ENCODE results near the gene OSTM1. TPM values are rescaled to one million over a fixed set of nuclear protein-coding genes. Genes with fewer than 3 reads are reported as not detected.

Gene OSTM1, protein sequence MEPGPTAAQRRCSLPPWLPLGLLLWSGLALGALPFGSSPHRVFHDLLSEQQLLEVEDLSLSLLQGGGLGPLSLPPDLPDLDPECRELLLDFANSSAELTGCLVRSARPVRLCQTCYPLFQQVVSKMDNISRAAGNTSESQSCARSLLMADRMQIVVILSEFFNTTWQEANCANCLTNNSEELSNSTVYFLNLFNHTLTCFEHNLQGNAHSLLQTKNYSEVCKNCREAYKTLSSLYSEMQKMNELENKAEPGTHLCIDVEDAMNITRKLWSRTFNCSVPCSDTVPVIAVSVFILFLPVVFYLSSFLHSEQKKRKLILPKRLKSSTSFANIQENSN
- total RNA-seq (2013; cell fraction: nucleolus; rRNA removed): 14.2 and 21.6 TPM in 2 replicates
- total RNA-seq (2014; rRNA removed): 6.3 and 6.4 TPM in 2 replicates
- 5.4 and 7.6 TPM in 2 replicates for total RNA-seq (2014; rRNA removed; fragmentation: Illumina TruSeq; extraction: Trizol)
- total RNA-seq (2021): 10.6 and 13.9 TPM in 2 replicates
- polyA plus RNA-seq (2011; ENCODE audit: low read depth): 3.7 TPM
- 17.1 and 28.7 TPM in 2 replicates for polyA plus RNA-seq (2011; rRNA removed)
- polyA plus RNA-seq (2011; cell fraction: cytosol; rRNA removed): 5.0 and 5.7 TPM in 2 replicates
- 4.3 and 6.0 TPM in 2 replicates for polyA plus RNA-seq (2011; cell fraction: nucleus; rRNA removed)
- polyA plus RNA-seq (2012): 2.7 and 4.4 TPM in 2 replicates
- polyA plus RNA-seq (2014; fragmentation: Illumina TruSeq; extraction: Trizol): 5.2 and 8.7 TPM in 2 replicates
- polyA plus RNA-seq (2014; fragmentation: Nextera tagmentation; extraction: Ambion mirVana): 1 to 10 TPM; 3.1 to 4.7 TPM
- 3.0 and 6.7 TPM in 2 replicates for polyA plus RNA-seq (2014; rRNA removed)
- polyA plus RNA-seq (2016; fragmentation: Nextera tagmentation; extraction: Ambion mirVana): 1 to 10 TPM; 6.4 to 8.6 TPM
- polyA minus RNA-seq (2011; rRNA and poly(A)+ RNA removed): 4.4 and 13.3 TPM in 2 replicates
- polyA minus RNA-seq (2011; cell fraction: cytosol; rRNA and poly(A)+ RNA removed): 4.6 and 11.9 TPM in 2 replicates
- 7.4 and 14.3 TPM in 2 replicates for polyA minus RNA-seq (2011; cell fraction: nucleus; rRNA and poly(A)+ RNA removed)
- Bru-seq, nascent RNA: percentile 54 among the genes with signal in this experiment
- BruChase-seq, experiment 1, labeled RNA remaining after a 6-hour chase: percentile 59 among the genes with signal in this experiment
- percentile 56 among the genes with signal in this experiment for BruChase-seq, experiment 2, labeled RNA remaining after a 2-hour chase
- long read RNA-seq, experiment 1, full-length matches to known transcripts: 5 of 7 reads
- long read RNA-seq, experiment 1, partial matches to known transcripts: 0 of 7 reads
- long read RNA-seq, experiment 1, other reads (novel, unspliced or antisense): 2 of 7 reads
- long read RNA-seq, experiment 2, full-length matches to known transcripts: 5 of 5 reads
- long read RNA-seq, experiment 2, partial matches to known transcripts: 0 of 5 reads
- long read RNA-seq, experiment 2, other reads (novel, unspliced or antisense): 0 of 5 reads

DNA sequence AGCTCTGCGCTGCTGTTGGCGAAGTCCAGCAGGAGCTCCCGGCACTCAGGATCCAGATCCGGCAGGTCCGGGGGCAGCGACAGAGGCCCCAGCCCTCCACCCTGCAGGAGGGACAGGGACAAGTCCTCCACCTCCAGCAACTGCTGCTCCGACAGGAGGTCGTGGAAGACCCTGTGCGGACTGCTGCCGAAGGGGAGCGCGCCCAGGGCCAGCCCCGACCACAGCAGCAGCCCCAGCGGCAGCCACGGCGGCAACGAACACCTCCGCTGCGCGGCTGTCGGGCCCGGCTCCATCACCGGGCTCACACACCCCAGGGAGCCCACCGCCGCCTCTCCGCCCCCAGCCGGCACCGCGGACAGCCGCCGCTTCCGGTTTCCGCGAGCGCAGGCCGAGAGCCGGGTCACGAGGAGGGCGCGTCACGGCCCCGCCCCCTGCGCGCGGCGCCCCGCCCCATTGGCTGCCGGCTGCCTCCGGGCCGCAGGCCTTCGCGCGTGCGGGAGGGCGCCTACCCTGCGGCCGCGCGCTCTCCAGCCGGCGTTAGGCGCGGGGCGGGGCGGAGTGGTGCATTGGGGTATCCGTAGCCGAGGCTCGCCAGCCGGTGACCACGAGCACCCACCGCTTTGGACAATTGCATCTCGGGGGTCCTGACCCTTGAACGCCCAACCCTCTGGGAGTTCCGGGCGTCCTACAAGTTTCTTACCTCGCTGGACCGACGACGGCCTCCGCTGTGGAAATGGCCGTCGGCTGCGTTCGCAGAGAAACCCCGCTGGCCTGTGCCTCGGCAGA, at the start of gene OSTM1:
Gene OSTM1, minus strand, starts transcription at position 383 of the 786 bp plus-strand sequence. Its CDS starts 90 bp downstream, at position 293.
- Histone ChIP-seq H3K9me3 (replicated peaks; ENCODE audit: control insufficient read depth, insufficient read depth, low read length) (no peaks in the 10 kb centered on the region), H3K79me2 (ENCODE audit: control insufficient read depth, insufficient read depth, low read length) (peaks cover 4% of the 10 kb centered on the region), H2AFZ (ENCODE audit: control insufficient read depth, low read depth, low read length) (peak within 1 kb of the TSS; percentile 98), H3K27ac (ENCODE audit: control insufficient read depth, insufficient read depth) (peak within 1 kb of the TSS; percentile 53; the same call in 1 of the 2 replicates), H3K4me3 (peak within 1 kb of the TSS; percentile 93), H4K20me1 (ENCODE audit: control insufficient read depth, insufficient read depth) (no peaks in the 10 kb centered on the region), H3K27me3 (replicated peaks in 1 of 2; ENCODE audit: control insufficient read depth in 2 of 2, insufficient read depth in 2 of 2, low read length in 1 of 2) (no peaks in the 10 kb centered on the region), H3K36me3 (ENCODE audit: control insufficient read depth in 2 of 2, insufficient read depth in 2 of 2, low read length in 1 of 2) (no peaks in the 10 kb centered on the region), H3K4me2 (ENCODE audit: control insufficient read depth, insufficient read depth) (peak within 1 kb of the TSS; percentile 90), H3K9ac (ENCODE audit: control insufficient read depth, insufficient read depth, low read length) (peak within 1 kb of the TSS; percentile 78), H3K4me1 (ENCODE audit: control insufficient read depth, insufficient read depth, low read length) (peaks cover 3% of the 10 kb centered on the region)
- under 1% methylated on average over 77 of the region's 86 CpGs for WGBS (ENCODE audit: insufficient coverage, insufficient replicate concordance, low lambda C conversion rate, missing lambda C conversion rate)
- POLR2A ChIA-PET: interaction anchor here (0.7 kb wide), 1 partner anchor 17 kb away, joined by 4 read pairs; no protein-coding TSS in a partner anchor
- DNase-seq (ENCODE audit: low read depth, low spot score) (peak; percentile 36), ATAC-seq (peak; percentile 99), FAIRE-seq (no peak)
- intact Hi-C loops (cut with micrococcal nuclease; ENCODE audit: unreplicated experiment) (no loop called here), in situ Hi-C loops (cut with MboI) (no loop called here)
- RAD21 ChIA-PET (ENCODE audit: unreplicated experiment): no interaction called here
- SMC1A ChIA-PET (ENCODE audit: uncharacterized antibody, unreplicated experiment): no interaction called here
- CTCF ChIA-PET: interaction anchor here (1.5 kb wide), 1 partner anchor 10 kb away, joined by 3 read pairs; no protein-coding TSS in a partner anchor
- BruUV-seq (replicated peaks): TSS peak; percentile 96
- TF ChIP-seq CEBPB (IDR thresholded peaks at IDR 0.05; ENCODE audit: borderline replicate concordance in 1 of 2, low read depth in 2 of 2, low read length in 2 of 2): no peak
- 0 out of 2 replicates have a peak, but pooled peaks have one; percentile 84 for TF ChIP-seq RB1 (IDR thresholded peaks at IDR 0.05; ENCODE audit: borderline replicate concordance)
- TF ChIP-seq TCF12 (IDR thresholded peaks at IDR 0.05; ENCODE audit: low read depth, low read length): 0 out of 2 replicates have a peak, but pooled peaks have one; percentile 26
- peak; percentile 81 for TF ChIP-seq IKZF1 (conservative IDR thresholded peaks at IDR 0.05)
- TF ChIP-seq ESRRA (IDR thresholded peaks at IDR 0.05; ENCODE audit: low read length): no peak
- no peak for TF ChIP-seq NFIC (IDR thresholded peaks at IDR 0.05; ENCODE audit: low read depth, low read length)
- TF ChIP-seq MYB (IDR thresholded peaks at IDR 0.05; ENCODE audit: borderline replicate concordance, low read depth, low read length): no peak
- 0 out of 2 replicates have a peak, but pooled peaks have one; percentile 51 for TF ChIP-seq RCOR1 (conservative IDR thresholded peaks at IDR 0.05; ENCODE audit: low read depth, low read length)
- 0 out of 2 replicates have a peak, but pooled peaks have one; percentile 13 for TF ChIP-seq RFX5 (IDR thresholded peaks at IDR 0.05; ENCODE audit: low read depth, low read length)
- TF ChIP-seq CREB1 (IDR thresholded peaks at IDR 0.05; ENCODE audit: low read depth): peak; percentile 82; the same call in 1 of the 2 replicates
- TF ChIP-seq, protein P1, sequence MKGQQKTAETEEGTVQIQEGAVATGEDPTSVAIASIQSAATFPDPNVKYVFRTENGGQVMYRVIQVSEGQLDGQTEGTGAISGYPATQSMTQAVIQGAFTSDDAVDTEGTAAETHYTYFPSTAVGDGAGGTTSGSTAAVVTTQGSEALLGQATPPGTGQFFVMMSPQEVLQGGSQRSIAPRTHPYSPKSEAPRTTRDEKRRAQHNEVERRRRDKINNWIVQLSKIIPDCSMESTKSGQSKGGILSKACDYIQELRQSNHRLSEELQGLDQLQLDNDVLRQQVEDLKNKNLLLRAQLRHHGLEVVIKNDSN (IDR thresholded peaks at IDR 0.05; ENCODE audit: borderline replicate concordance, extremely low read length, insufficient read depth, low read depth, low read length): peak; percentile 91
- TF ChIP-seq, protein P2, sequence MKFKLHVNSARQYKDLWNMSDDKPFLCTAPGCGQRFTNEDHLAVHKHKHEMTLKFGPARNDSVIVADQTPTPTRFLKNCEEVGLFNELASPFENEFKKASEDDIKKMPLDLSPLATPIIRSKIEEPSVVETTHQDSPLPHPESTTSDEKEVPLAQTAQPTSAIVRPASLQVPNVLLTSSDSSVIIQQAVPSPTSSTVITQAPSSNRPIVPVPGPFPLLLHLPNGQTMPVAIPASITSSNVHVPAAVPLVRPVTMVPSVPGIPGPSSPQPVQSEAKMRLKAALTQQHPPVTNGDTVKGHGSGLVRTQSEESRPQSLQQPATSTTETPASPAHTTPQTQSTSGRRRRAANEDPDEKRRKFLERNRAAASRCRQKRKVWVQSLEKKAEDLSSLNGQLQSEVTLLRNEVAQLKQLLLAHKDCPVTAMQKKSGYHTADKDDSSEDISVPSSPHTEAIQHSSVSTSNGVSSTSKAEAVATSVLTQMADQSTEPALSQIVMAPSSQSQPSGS (IDR thresholded peaks at IDR 0.05; ENCODE audit: low read length): no peak
- no peak for TF ChIP-seq ZNF622 (IDR thresholded peaks at IDR 0.05)
